GM21360 (cell line): ENCODE results near the gene ATP8B2.
"Not testable (repeated sequence)": the region's sequence is repeated elsewhere in the genome, so short reads cannot be mapped to it uniquely, and the experiment has no call there.

Source experiments
- ATAC-seq: cut with Tn5 transposase; IDR thresholded peaks from one replicate; pipeline ENCODE4 v1.9.1; 2021; ENCODE audit warnings: mild to moderate bottlenecking, moderate library complexity; ENCODE audit not compliant: unreplicated experiment

Gene ATP8B2

GRCh38 chr1:154324241-154324640 is 1.1 kb upstream of the ATP8B2 start:
- ATAC-seq = no peak

GRCh38 chr1:154325583-154326545 is 539 bp downstream of the ATP8B2 start:
- ATAC-seq = no peak

GRCh38 chr1:154326546-154327465 is 1.5 kb downstream of the ATP8B2 start:
- ATAC-seq = no peak

GRCh38 chr1:154327466-154328317 is 2.4 kb downstream of the ATP8B2 start:
- no peak for ATAC-seq

- no peak for ATAC-seq
Observed at GRCh38 chr1:154328318-154329151, 3.2 kb downstream of the ATP8B2 start.

GRCh38 chr1:154329152-154329521 is 3.8 kb downstream of the ATP8B2 start:
- no peak for ATAC-seq

- ATAC-seq = no peak
Observed at GRCh38 chr1:154329551-154330131, 4.3 kb downstream of the ATP8B2 start.

GRCh38 chr1:154330669-154331068 is 5.3 kb downstream of the ATP8B2 start:
- no peak for ATAC-seq

GRCh38 chr1:154334079-154335024 is 9.0 kb downstream of the ATP8B2 start:
- no peak for ATAC-seq

- no peak for ATAC-seq
Observed at GRCh38 chr1:154335025-154335714, 9.8 kb downstream of the ATP8B2 start.

GRCh38 chr1:154337253-154337894 is 12.0 kb downstream of the ATP8B2 start:
- no peak for ATAC-seq

GRCh38 chr1:154338875-154339274 is 13.6 kb downstream of the ATP8B2 start:
- ATAC-seq = no peak

- ATAC-seq = not testable (repeated sequence)
Observed at GRCh38 chr1:154341366-154341765, 16.0 kb downstream of the ATP8B2 start.

GRCh38 chr1:154342132-154342531 is 16.8 kb downstream of the ATP8B2 start:
- ATAC-seq = no peak

GRCh38 chr1:154342836-154343472 is 17.6 kb downstream of the ATP8B2 start:
- no peak for ATAC-seq

GRCh38 chr1:154344977-154345837 is 19.9 kb downstream of the ATP8B2 start:
- no peak for ATAC-seq
